ENCODE measurements around the gene TLR10.

The TLR10 gene

DNA sequence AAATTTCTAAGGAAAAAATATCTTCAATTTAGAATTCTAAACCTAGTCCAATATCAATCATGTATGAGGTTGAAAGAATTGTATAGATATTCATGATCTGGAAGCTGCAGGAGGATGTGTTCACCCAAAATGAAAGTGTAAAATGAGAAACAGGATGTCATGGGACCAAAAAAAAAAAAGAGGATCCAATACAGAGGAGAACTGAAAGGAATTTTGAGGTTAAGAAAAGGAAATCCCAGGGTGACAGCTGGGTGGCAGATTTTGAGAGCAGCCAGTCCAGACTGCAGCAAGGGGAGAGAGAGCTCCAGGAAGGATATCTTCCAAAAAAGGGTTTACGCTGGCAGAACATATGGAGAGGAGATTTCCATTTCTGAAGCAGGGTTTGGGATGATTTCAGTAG, 38.9 kb downstream of the TLR10 start:
- no peak for TF ChIP-seq CTCF (IDR thresholded peaks at IDR 0.05; ENCODE audit: insufficient read depth, low read depth, low read length, missing control alignments)
- no peak overlapping the region for H3K4me3 ChIP-seq (ENCODE audit: low read depth, low read length)
- DNase-seq (ENCODE audit: low read depth) = no peak

DNA sequence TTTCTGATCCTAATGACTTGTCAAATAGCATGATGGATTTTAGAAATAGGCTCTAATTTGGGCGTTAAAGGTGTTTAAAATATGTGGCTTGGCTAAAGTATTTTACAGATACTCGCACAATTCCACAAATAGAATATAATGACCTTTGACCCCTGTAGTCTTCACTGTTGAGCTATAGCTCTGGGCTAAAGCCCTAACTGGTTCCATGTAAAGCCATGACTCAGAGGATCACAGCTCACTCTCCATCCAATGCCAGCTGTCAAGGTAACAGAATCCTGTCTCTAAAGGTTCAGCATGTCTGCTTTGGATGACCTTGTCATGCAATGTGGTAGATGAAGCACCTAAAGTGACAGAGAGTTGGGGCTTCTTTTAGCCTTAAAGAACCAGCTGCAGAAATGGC, 42.5 kb downstream of the TLR10 start:
- no peak overlapping the region for H3K4me3 ChIP-seq (ENCODE audit: low read depth, low read length)
- DNase-seq (ENCODE audit: low read depth) = no peak
- TF ChIP-seq CTCF (IDR thresholded peaks at IDR 0.05; ENCODE audit: insufficient read depth, low read depth, low read length, missing control alignments) = no peak

DNA sequence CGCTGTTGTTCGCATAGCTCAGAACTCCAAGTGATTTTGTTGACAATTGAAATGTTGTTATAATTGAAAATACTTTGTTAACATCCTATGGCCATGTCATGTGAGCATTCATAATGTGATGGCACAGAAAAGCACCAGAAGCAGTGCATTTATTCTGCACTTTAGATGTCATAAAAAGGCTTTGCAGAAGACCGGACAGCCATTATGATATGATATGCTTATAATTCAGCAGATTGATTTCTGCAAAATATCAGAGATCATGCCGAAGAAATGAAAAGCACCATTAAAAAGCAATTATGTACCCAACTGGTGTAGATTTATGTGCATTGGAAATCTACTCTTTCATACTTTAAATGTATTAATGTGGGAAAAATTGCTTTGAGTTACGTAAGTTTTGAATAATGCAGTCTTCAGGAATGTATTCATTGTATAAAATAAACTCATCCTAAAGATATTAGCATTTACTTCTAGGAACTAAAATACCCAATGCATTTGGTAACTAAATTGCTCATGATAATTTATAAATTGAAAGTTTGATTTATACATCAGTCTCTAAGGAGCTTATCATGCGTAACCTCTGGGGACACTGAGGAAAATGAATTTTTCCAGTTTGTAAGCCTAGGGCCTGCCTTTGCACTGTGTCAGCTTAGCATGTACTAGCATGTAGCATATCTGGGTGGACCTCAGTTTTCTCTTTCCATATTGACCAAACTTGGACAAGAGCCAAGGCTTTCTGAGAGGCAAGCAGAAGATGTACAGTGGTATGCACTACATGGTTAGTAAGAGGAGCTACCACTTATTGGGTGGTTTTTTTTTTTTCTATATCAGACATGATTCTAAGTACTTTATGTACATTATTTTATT, 43.6 kb downstream of the TLR10 start:
- no peak for TF ChIP-seq CTCF (IDR thresholded peaks at IDR 0.05; ENCODE audit: insufficient read depth, low read depth, low read length, missing control alignments)
- no peak for DNase-seq (ENCODE audit: low read depth)

GRCh38 chr4:38735870-38736269, 46.9 kb downstream of the TLR10 start:
- no peak overlapping the region for H3K4me3 ChIP-seq (ENCODE audit: low read depth, low read length)
- no peak for DNase-seq (ENCODE audit: low read depth)
- no peak for TF ChIP-seq CTCF (IDR thresholded peaks at IDR 0.05; ENCODE audit: insufficient read depth, low read depth, low read length, missing control alignments)

More for the DNA sequence above, 43.6 kb downstream of the TLR10 start:
- H3K4me3 ChIP-seq (ENCODE audit: low read depth, low read length) = no peak overlapping the region

DNA sequence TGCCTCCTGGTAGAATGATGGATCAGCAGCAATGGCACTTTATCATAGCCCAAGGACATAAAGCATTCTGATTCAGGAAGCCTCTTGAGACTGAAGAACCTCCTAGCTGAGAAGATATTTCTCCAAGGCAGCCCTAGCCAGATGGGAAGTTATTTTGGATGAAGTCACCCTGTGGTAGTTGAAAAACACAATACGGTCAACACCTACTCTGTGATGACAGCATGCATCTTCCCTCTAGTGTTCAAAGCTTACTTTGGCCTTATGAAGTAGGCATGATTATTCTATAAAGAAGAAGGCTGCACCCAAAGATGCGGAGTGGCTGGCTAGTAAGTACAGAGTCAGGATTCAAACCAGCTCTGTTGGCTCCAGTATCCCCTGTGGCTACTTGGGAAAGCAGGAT, 47.9 kb downstream of the TLR10 start:
- TF ChIP-seq CTCF (IDR thresholded peaks at IDR 0.05; ENCODE audit: insufficient read depth, low read depth, low read length, missing control alignments) = no peak
- DNase-seq (ENCODE audit: low read depth) = no peak

GRCh38 chr4:38734446-38734845, 48.3 kb downstream of the TLR10 start:
- TF ChIP-seq CTCF (IDR thresholded peaks at IDR 0.05; ENCODE audit: insufficient read depth, low read depth, low read length, missing control alignments) = no peak
- H3K4me3 ChIP-seq (ENCODE audit: low read depth, low read length) = no peak overlapping the region

More for the DNA sequence above, 47.9 kb downstream of the TLR10 start:
- no peak overlapping the region for H3K4me3 ChIP-seq (ENCODE audit: low read depth, low read length)

GRCh38 chr4:38733663-38734062, 49.1 kb downstream of the TLR10 start:
- TF ChIP-seq CTCF (IDR thresholded peaks at IDR 0.05; ENCODE audit: insufficient read depth, low read depth, low read length, missing control alignments) = no peak
- DNase-seq (ENCODE audit: low read depth) = no peak
- H3K4me3 ChIP-seq (ENCODE audit: low read depth, low read length) = no peak overlapping the region

More at GRCh38 chr4:38734446-38734845, 48.3 kb downstream of the TLR10 start:
- no peak for DNase-seq (ENCODE audit: low read depth)

All from GM12865 (cell line).